ENCODE measurements around the gene SYP. TPM values are rescaled to one million over a fixed set of nuclear protein-coding genes. Genes with fewer than 3 reads are reported as not detected.

SYP gene
- total and polyA plus RNA-seq, 9 of the 15 experiments (the other 6 are each of a cell fraction or from before 2014, with no cell fraction given): 0.48 to 5.1 (median 2.6) TPM

DNA sequence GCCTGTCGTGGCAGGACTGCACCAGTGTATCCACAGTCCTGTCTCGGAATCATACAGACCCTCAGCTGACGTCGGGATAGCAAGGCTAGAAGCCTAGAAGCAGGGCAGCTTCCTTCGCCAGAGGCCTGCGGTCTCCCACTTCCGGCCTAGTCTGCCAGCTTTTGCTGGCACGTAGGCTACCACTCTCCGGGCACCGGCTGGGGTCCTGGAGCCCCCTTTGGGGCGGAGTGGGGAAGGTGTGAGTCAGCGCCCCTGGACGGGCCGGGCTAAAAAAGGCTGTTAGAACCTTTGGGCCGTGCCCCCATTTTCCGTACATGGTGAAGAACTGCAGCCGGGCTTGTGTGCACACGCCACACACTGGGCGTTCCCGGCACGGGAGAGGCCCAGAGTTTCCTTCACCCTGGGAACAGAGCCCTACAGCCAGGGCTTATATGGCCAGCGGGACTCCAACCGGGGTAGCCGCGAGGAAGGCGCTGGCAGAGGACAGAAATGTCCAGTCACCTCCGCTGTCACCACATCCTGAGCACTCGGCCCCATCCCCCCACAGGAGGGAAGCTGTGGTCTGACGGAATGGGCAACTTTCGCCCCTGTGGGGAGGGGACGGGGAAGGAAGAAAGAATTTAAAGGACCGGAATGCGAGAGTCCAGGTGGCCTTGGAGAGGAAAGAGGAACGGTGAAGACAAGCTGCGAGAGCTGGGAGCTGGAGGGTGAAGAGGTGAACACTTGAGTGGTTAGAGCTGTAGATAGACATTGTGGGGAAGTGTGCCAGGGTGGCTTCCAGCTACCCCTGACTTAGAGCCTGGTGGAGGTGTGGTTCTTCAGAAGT lies 32.9 kb downstream of the SYP start (continued):
- TF ChIP-seq, protein P1, sequence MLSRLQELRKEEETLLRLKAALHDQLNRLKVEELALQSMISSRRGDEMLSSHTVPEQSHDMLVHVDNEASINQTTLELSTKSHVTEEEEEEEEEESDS (CRISPR knock-in tag; IDR thresholded peaks at IDR 0.05): no peak
- TF ChIP-seq, protein P2, sequence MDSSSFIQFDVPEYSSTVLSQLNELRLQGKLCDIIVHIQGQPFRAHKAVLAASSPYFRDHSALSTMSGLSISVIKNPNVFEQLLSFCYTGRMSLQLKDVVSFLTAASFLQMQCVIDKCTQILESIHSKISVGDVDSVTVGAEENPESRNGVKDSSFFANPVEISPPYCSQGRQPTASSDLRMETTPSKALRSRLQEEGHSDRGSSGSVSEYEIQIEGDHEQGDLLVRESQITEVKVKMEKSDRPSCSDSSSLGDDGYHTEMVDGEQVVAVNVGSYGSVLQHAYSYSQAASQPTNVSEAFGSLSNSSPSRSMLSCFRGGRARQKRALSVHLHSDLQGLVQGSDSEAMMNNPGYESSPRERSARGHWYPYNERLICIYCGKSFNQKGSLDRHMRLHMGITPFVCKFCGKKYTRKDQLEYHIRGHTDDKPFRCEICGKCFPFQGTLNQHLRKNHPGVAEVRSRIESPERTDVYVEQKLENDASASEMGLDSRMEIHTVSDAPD (CRISPR knock-in tag; IDR thresholded peaks at IDR 0.05): no peak
- TF ChIP-seq ELF4 (CRISPR knock-in tag; IDR thresholded peaks at IDR 0.05) (no peak), ZNF232 (CRISPR knock-in tag; IDR thresholded peaks at IDR 0.05) (no peak), BRCA1 (IDR thresholded peaks at IDR 0.05) (no peak), BRCA1 (CRISPR knock-in tag; IDR thresholded peaks at IDR 0.05) (no peak), ZNF444 (CRISPR knock-in tag; IDR thresholded peaks at IDR 0.05) (no peak), PCBP2 (IDR thresholded peaks at IDR 0.05; ENCODE audit: low read depth, low read length, poor library complexity, severe bottlenecking) (no peak), RCOR1 (IDR thresholded peaks at IDR 0.05; ENCODE audit: borderline replicate concordance in 1 of 2, low read depth in 2 of 2, low read length in 2 of 2) (peak in 1 of 2 experiments; percentile 40; a peak in 1 of 4 replicates), RBFOX2 (IDR thresholded peaks at IDR 0.05; ENCODE audit: low read depth, low read length) (peak; percentile 83), ZNF586 (CRISPR knock-in tag; conservative IDR thresholded peaks at IDR 0.05) (no peak), WHSC1 (IDR thresholded peaks at IDR 0.05; ENCODE audit: low read length) (no peak), ZNF3 (CRISPR knock-in tag; IDR thresholded peaks at IDR 0.05) (no peak), NFATC3 (IDR thresholded peaks at IDR 0.05) (no peak), RBM17 (IDR thresholded peaks at IDR 0.05; ENCODE audit: borderline replicate concordance, low read depth, low read length) (no peak), ZFP30 (CRISPR knock-in tag; IDR thresholded peaks at IDR 0.05; ENCODE audit: borderline replicate concordance) (no peak), STAT5A (IDR thresholded peaks at IDR 0.05; ENCODE audit: borderline replicate concordance, low read length) (no peak), ZNF583 (CRISPR knock-in tag; IDR thresholded peaks at IDR 0.05) (no peak), POLR2A (conservative IDR thresholded peaks at IDR 0.05) (peak; percentile 56), KLF1 (tag; IDR thresholded peaks at IDR 0.05) (no peak), MTA2 (IDR thresholded peaks at IDR 0.05; ENCODE audit: low read depth) (no peak), THRAP3 (IDR thresholded peaks at IDR 0.05; ENCODE audit: borderline replicate concordance) (no peak), KDM2B (CRISPR knock-in tag; IDR thresholded peaks at IDR 0.05) (no peak), RBM14 (IDR thresholded peaks at IDR 0.05; ENCODE audit: borderline replicate concordance, insufficient read depth, low read depth, low read length) (no peak), MEF2A (IDR thresholded peaks at IDR 0.05; ENCODE audit: control insufficient read depth, low read depth, low read length) (no peak), HSF4 (CRISPR knock-in tag; IDR thresholded peaks at IDR 0.05; ENCODE audit: borderline replicate concordance) (no peak)
- TF ChIP-seq, protein P3, sequence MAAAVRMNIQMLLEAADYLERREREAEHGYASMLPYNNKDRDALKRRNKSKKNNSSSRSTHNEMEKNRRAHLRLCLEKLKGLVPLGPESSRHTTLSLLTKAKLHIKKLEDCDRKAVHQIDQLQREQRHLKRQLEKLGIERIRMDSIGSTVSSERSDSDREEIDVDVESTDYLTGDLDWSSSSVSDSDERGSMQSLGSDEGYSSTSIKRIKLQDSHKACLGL (CRISPR knock-in tag; IDR thresholded peaks at IDR 0.05; ENCODE audit: borderline replicate concordance, poor library complexity, severe bottlenecking): no peak
- TF ChIP-seq, protein P4, sequence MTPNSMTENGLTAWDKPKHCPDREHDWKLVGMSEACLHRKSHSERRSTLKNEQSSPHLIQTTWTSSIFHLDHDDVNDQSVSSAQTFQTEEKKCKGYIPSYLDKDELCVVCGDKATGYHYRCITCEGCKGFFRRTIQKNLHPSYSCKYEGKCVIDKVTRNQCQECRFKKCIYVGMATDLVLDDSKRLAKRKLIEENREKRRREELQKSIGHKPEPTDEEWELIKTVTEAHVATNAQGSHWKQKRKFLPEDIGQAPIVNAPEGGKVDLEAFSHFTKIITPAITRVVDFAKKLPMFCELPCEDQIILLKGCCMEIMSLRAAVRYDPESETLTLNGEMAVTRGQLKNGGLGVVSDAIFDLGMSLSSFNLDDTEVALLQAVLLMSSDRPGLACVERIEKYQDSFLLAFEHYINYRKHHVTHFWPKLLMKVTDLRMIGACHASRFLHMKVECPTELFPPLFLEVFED (CRISPR knock-in tag; conservative IDR thresholded peaks at IDR 0.05): 0 out of 2 replicates have a peak, but pooled peaks have one; percentile 14
